PFSK-1 (cell line): ENCODE data around the gene HMOX2.

Source experiments
- FOXP2 ChIP-seq: optimal IDR thresholded peaks from 2 replicates; pipeline ENCODE3; 2011; ENCODE audit warnings: borderline replicate concordance, control low read depth, inconsistent platforms; ENCODE audit not compliant: insufficient read depth; ENCODE audit errors: extremely low read length, extremely low read depth
- POLR2AphosphoS5 ChIP-seq: IDR thresholded peaks from 2 replicates; pipeline ENCODE4 v1.6.1; 2012; ENCODE audit warnings: low read depth, mild to moderate bottlenecking, control low read depth, low read length, moderate library complexity
- SIN3A ChIP-seq: IDR thresholded peaks from 2 replicates; pipeline ENCODE4 v1.6.1; 2012; ENCODE audit warnings: mild to moderate bottlenecking, low read length, moderate library complexity, borderline replicate concordance; ENCODE audit not compliant: insufficient read depth
- TAF1 ChIP-seq: IDR thresholded peaks from 2 replicates; pipeline ENCODE4 v1.6.1; 2012; ENCODE audit warnings: low read length, control low read depth, borderline replicate concordance; ENCODE audit not compliant: insufficient read depth
- TF ChIP-seq, protein P1 (sequence below), 2 experiments: IDR thresholded peaks; 2 replicates each; pipeline versions ENCODE4 v1.6.1 to v1.8.0; 2011 to 2012; ENCODE audit warnings: low read depth in 2 of 2, low read length in 2 of 2, control low read depth in 1 of 2, inconsistent platforms in 1 of 2, mild to moderate bottlenecking in 1 of 2, moderate library complexity in 1 of 2; ENCODE audit not compliant: insufficient read depth in 1 of 2

The HMOX2 gene

DNA sequence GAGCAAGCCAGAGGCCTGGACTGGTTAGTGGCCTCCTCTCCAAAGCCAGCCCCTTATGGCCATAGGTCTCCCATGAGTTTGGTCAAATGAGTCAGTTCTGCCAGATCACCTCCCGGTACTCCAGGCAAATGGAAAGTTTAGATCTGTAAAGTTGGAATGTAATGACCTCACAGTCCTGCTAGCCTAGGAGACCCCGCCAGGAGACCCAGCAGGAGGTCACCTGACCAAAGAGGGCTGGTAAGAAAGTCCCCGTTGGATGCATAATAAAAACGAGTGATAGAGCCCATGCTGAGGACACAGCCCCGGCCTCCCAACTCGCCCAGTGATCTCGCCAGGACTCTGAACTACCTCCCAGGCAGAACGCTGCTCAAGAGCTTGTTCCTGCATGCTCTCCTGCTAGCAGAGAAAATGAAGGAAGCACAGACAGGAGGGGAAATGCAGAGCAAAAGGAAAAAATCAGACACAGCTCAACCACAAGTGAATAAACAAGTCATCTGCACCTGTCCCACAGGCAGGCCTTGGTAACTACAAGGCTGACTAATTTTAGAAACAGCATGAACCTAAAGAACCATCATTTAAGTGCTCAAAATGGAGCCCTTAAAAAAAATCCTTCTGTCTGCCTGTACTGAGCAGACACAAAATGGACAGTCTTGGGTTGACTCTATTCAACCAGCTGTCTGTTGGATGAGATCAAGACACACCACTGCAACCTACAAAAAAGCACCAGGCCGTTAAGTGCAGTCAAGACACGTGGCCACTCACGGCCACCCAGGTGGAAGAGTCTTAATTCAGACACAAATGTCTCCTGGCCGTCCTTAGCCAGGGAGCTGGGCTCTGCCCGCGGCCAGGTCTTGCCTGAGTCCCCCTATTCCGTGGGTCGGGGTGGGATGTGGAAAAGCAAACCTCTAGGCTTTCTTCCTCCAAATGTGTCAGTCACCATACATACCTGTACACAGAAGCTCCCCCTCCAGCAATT lies 53.2 kb downstream of the HMOX2 start:
- TF ChIP-seq FOXP2 (no peak), SIN3A (no peak), POLR2AphosphoS5 (no peak), TAF1 (no peak)
- TF ChIP-seq, protein P1, sequence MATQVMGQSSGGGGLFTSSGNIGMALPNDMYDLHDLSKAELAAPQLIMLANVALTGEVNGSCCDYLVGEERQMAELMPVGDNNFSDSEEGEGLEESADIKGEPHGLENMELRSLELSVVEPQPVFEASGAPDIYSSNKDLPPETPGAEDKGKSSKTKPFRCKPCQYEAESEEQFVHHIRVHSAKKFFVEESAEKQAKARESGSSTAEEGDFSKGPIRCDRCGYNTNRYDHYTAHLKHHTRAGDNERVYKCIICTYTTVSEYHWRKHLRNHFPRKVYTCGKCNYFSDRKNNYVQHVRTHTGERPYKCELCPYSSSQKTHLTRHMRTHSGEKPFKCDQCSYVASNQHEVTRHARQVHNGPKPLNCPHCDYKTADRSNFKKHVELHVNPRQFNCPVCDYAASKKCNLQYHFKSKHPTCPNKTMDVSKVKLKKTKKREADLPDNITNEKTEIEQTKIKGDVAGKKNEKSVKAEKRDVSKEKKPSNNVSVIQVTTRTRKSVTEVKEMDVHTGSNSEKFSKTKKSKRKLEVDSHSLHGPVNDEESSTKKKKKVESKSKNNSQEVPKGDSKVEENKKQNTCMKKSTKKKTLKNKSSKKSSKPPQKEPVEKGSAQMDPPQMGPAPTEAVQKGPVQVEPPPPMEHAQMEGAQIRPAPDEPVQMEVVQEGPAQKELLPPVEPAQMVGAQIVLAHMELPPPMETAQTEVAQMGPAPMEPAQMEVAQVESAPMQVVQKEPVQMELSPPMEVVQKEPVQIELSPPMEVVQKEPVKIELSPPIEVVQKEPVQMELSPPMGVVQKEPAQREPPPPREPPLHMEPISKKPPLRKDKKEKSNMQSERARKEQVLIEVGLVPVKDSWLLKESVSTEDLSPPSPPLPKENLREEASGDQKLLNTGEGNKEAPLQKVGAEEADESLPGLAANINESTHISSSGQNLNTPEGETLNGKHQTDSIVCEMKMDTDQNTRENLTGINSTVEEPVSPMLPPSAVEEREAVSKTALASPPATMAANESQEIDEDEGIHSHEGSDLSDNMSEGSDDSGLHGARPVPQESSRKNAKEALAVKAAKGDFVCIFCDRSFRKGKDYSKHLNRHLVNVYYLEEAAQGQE (IDR thresholded peaks at IDR 0.05; ENCODE audit: insufficient read depth in 1 of 2, low read depth in 2 of 2, low read length in 2 of 2): no peak

DNA sequence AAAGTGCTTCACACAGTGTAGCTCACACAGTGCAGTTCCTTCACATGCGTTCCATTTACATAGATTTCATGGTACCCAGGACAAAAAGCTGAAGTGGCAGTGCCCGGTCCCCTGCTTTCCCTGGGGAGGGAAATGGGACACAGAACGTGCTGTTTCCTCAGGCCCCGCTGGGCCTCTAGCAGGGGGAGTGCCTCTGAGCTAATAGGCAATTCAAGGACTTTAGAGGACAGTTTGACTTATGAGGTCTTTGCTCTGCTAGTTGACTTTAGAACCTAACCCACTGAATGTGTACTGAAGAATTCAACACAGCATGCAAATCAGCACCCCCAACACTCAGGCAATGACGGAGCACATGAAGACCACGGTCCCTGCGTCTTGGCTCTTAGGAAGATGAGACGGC lies 55.6 kb downstream of the HMOX2 start:
- no peak for TF ChIP-seq FOXP2
- TF ChIP-seq POLR2AphosphoS5: no peak
- TF ChIP-seq TAF1: no peak
- TF ChIP-seq SIN3A: no peak
- TF ChIP-seq, protein P1 (IDR thresholded peaks at IDR 0.05; ENCODE audit: insufficient read depth in 1 of 2, low read depth in 2 of 2, low read length in 2 of 2): no peak

DNA sequence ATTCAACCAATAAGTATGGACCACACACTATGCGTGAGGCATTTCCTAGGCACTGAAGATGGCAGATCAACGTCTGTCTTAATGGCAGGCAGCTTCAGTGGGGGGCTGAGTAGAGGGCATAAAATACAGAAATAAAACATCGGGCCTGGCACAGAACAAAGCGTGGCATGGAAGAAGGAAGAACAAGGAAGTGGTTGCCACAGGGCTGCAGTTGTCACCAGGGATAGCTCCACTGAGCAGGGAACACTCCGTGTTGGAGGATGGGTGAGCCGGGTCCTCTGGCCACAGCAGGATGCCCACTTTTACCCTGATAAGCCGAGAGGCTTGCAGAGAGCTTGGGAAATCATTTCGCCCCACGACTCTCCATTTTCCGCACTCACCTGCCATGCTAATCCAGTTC lies 56.0 kb downstream of the HMOX2 start:
- TF ChIP-seq TAF1: no peak
- TF ChIP-seq FOXP2: no peak
- no peak for TF ChIP-seq POLR2AphosphoS5
- TF ChIP-seq, protein P1 (IDR thresholded peaks at IDR 0.05; ENCODE audit: insufficient read depth in 1 of 2, low read depth in 2 of 2, low read length in 2 of 2): no peak
- TF ChIP-seq SIN3A: no peak

DNA sequence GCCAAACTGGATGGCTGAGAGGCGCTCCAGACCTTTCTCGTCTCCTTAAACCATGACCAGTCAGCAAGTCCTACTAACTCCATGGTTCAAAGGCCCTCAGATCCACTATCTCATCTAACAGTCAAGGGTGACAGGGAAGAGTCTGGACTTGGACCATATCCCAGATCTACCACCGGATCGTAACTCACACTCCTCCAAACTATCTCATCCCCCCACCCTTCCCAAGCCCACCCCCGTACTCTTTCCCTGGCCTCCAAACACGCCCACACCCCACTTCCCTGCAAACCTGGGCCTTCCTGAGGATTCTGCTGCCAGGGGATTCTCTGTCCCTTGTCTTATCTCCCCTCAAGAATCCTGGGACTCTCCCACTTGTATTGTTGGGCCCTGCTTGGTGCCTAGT lies 57.3 kb downstream of the HMOX2 start:
- TF ChIP-seq FOXP2 (no peak), TAF1 (no peak), SIN3A (no peak), POLR2AphosphoS5 (no peak)
- TF ChIP-seq, protein P1 (IDR thresholded peaks at IDR 0.05; ENCODE audit: insufficient read depth in 1 of 2, low read depth in 2 of 2, low read length in 2 of 2): no peak
